SK-N-SH treated with all-trans-retinoic acid at 6 μM for 48 hours (cell line): ENCODE measurements around the gene PTGER4.
"Not testable (repeated sequence)": the region's sequence is repeated elsewhere in the genome, so short reads cannot be mapped to it uniquely, and the experiment has no call there.

Experiments used
- ATAC-seq: fragments of 200-7000 bp; cut with Tn5 transposase; 3 replicates; pipeline ENCODE4 v1.9.1; 2020; ENCODE audit warnings: mild to moderate bottlenecking, moderate library complexity
- ARNTL ChIP-seq: fragments of 450-650 bp; formaldehyde crosslinking; IDR thresholded peaks from 2 replicates; pipeline ENCODE4 v1.5.0; 2020; ENCODE audit warnings: low read depth, mild to moderate bottlenecking, moderate library complexity, borderline replicate concordance
- BACH2 ChIP-seq: fragments of 250-450 bp; sonication (Bioruptor Pico); IDR thresholded peaks from 2 replicates; pipeline ENCODE4 v1.9.0; 2021; ENCODE audit warnings: mild to moderate bottlenecking, borderline replicate concordance
- CREB5 ChIP-seq: fragments of 250-450 bp; sonication (Bioruptor Pico); IDR thresholded peaks from 2 replicates; pipeline ENCODE4 v1.5.1; 2020; ENCODE audit warnings: low read depth, mild to moderate bottlenecking, moderate library complexity
- CSRNP3 ChIP-seq: fragments of 250-450 bp; sonication (Bioruptor Pico); IDR thresholded peaks from 2 replicates; pipeline ENCODE4 v1.5.1; 2021; ENCODE audit warnings: mild to moderate bottlenecking, moderate library complexity
- GLIS3 ChIP-seq: fragments of 250-450 bp; sonication (Bioruptor Pico); IDR thresholded peaks from 2 replicates; pipeline ENCODE4 v1.5.0; 2020; ENCODE audit warnings: mild to moderate bottlenecking, moderate library complexity
- ISL1 ChIP-seq: fragments of 250-450 bp; sonication (Bioruptor Pico); IDR thresholded peaks from 2 replicates; pipeline ENCODE4 v2.1.2; 2022; ENCODE audit warnings: mild to moderate bottlenecking, moderate library complexity
- OSR1 ChIP-seq: fragments of 250-450 bp; sonication (Bioruptor Pico); IDR thresholded peaks from 2 replicates; pipeline ENCODE4 v1.8.0; 2022; ENCODE audit warnings: moderate library complexity, mild to moderate bottlenecking, inconsistent platforms
- POU6F1 ChIP-seq: fragments of 250-450 bp; sonication (Bioruptor Pico); IDR thresholded peaks from 2 replicates; pipeline ENCODE4 v1.8.0; 2021; ENCODE audit warnings: low read depth, mild to moderate bottlenecking, moderate library complexity, borderline replicate concordance
- PPARA ChIP-seq: fragments of 250-450 bp; sonication (Bioruptor Pico); IDR thresholded peaks from 2 replicates; pipeline ENCODE4 v1.5.0; 2020; ENCODE audit warnings: mild to moderate bottlenecking, borderline replicate concordance
- TCF4 ChIP-seq: fragments of 250-450 bp; sonication (Bioruptor Pico); IDR thresholded peaks from 2 replicates; pipeline ENCODE4 v1.8.0; 2021; ENCODE audit warnings: mild to moderate bottlenecking, moderate library complexity, borderline replicate concordance
- TSHZ2 ChIP-seq: fragments of 250-450 bp; sonication (Bioruptor Pico); IDR thresholded peaks from 2 replicates; pipeline ENCODE4 v1.5.0; 2020; ENCODE audit warnings: mild to moderate bottlenecking, moderate library complexity
- ZC3H10 ChIP-seq: fragments of 250-450 bp; sonication (Bioruptor Pico); IDR thresholded peaks from 2 replicates; pipeline ENCODE4 v1.5.1; 2021; ENCODE audit warnings: mild to moderate bottlenecking, moderate library complexity
- ZFP3 ChIP-seq: fragments of 250-450 bp; sonication (Bioruptor Pico); IDR thresholded peaks from 2 replicates; pipeline ENCODE4 v1.5.0; 2020; ENCODE audit warnings: mild to moderate bottlenecking, moderate library complexity
- ZFP30 ChIP-seq: fragments of 450-650 bp; formaldehyde crosslinking; IDR thresholded peaks from 2 replicates; pipeline ENCODE4 v1.5.0; 2022; ENCODE audit warnings: mild to moderate bottlenecking, moderate library complexity
- ZNF565 ChIP-seq: fragments of 450-650 bp; formaldehyde crosslinking; conservative IDR thresholded peaks from 2 replicates; pipeline ENCODE4 v1.5.0; 2020; ENCODE audit warnings: low read depth, mild to moderate bottlenecking, moderate library complexity
- ZNF70 ChIP-seq: fragments of 450-650 bp; formaldehyde crosslinking; IDR thresholded peaks from 2 replicates; pipeline ENCODE4 v1.5.0; 2020; ENCODE audit warnings: mild to moderate bottlenecking, moderate library complexity
- ZNF8 ChIP-seq: fragments of 450-650 bp; formaldehyde crosslinking; IDR thresholded peaks from 2 replicates; pipeline ENCODE4 v1.5.0; 2020; ENCODE audit warnings: mild to moderate bottlenecking, moderate library complexity
- TF ChIP-seq, protein P1 (sequence below): fragments of 250-450 bp; sonication (Bioruptor Pico); IDR thresholded peaks from 2 replicates; pipeline ENCODE4 v1.8.0; 2020; ENCODE audit warnings: mild to moderate bottlenecking, moderate library complexity, borderline replicate concordance

PTGER4 gene

DNA sequence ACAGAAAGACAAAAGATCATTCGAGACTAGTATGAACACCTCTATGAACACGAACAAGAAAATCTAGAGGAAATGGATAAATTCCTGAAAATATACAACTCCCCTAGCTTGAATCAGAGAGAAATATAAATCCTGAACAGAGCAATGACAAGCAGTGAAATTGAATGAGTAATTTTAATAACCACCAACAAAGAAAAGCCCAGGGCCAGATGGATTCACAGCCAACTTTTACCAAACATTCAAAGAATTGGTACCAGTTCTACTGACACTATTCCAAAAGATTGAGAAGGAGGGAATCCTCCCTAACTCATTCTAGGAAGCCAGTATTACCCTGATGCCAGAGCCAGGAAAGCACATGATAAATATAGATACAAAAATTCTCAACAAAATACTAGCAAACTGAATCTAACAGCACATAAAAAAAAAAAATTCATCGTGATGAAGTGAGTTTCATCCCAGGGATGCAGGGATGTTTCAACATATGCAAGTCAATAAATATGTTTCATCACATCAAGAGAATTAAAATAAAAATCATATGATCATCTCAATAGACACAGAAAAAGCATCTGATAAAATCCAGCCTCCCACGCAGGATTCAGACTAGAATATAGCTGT lies 25.2 kb upstream of the PTGER4 start (continued):
- TF ChIP-seq CREB5 = no peak
- TF ChIP-seq TCF4 (CRISPR knock-in tag) = no peak
- no peak for TF ChIP-seq POU6F1 (CRISPR knock-in tag)
- TF ChIP-seq ZNF8 (CRISPR knock-in tag) = no peak
- no peak for TF ChIP-seq ZNF70
- no peak for TF ChIP-seq ZFP3
- no peak for TF ChIP-seq PPARA (CRISPR knock-in tag)
- TF ChIP-seq, all 23 proteins: peak for 0

- no peak for ATAC-seq
- TF ChIP-seq ZFP30 (no peak), GLIS3 (CRISPR knock-in tag) (no peak), TSHZ2 (CRISPR knock-in tag) (no peak), OSR1 (CRISPR knock-in tag) (no peak), ZNF8 (CRISPR knock-in tag) (no peak), ISL1 (CRISPR knock-in tag) (no peak)
Observed at GRCh38 chr5:40655138-40655537, 24.6 kb upstream of the PTGER4 start.

DNA sequence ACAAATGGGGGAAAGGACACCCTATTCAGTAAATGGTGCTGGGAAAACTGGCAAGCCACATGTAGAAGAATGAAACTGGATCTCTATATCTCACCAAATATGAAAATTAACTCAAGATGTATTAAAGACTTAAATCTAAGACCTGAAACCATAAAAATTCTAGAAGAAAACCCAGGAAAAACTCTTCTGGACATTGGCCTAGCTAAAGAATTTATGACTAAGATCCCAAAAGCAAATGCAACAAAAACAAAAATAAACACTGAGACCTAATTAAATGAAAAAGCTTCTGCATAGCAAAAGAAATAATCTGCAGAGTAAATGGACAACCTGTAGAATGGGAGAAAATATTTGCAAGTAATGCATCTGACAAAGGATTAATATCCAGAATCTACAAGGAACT lies 23.6 kb upstream of the PTGER4 start:
- ATAC-seq = not testable (repeated sequence)

- no peak for ATAC-seq
- TF ChIP-seq CREB5 (no peak), PPARA (CRISPR knock-in tag) (no peak), CSRNP3 (CRISPR knock-in tag) (no peak), GLIS3 (CRISPR knock-in tag) (no peak), OSR1 (CRISPR knock-in tag) (no peak), POU6F1 (CRISPR knock-in tag) (no peak), ZC3H10 (no peak), BACH2 (CRISPR knock-in tag) (no peak), ARNTL (CRISPR knock-in tag) (no peak), ZNF565 (CRISPR knock-in tag) (no peak), TSHZ2 (CRISPR knock-in tag) (no peak), ZFP30 (no peak)
- TF ChIP-seq, protein P1, sequence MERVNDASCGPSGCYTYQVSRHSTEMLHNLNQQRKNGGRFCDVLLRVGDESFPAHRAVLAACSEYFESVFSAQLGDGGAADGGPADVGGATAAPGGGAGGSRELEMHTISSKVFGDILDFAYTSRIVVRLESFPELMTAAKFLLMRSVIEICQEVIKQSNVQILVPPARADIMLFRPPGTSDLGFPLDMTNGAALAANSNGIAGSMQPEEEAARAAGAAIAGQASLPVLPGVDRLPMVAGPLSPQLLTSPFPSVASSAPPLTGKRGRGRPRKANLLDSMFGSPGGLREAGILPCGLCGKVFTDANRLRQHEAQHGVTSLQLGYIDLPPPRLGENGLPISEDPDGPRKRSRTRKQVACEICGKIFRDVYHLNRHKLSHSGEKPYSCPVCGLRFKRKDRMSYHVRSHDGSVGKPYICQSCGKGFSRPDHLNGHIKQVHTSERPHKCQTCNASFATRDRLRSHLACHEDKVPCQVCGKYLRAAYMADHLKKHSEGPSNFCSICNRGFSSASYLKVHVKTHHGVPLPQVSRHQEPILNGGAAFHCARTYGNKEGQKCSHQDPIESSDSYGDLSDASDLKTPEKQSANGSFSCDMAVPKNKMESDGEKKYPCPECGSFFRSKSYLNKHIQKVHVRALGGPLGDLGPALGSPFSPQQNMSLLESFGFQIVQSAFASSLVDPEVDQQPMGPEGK (CRISPR knock-in tag) = no peak
Observed at GRCh38 chr5:40656766-40657165, 22.9 kb upstream of the PTGER4 start.
